Upper lobe of left lung (tissue), 4 donors: ENCODE measurements around the gene ACY1.

Source experiments
- POLR2A ChIP-seq, 4 donors: fragments of 450-650 bp; IDR thresholded peaks; one replicate each; pipeline ENCODE4 v1.5.1; 2016 to 2017; ENCODE audit warnings: antibody characterized with exemption in 4 of 4, mild to moderate bottlenecking in 2 of 4
- POLR2AphosphoS5 ChIP-seq, 2 donors: sonication (generic); formaldehyde crosslinking; IDR thresholded peaks; one replicate each; pipeline ENCODE4 v1.5.1; 2017; ENCODE audit warnings: antibody characterized with exemption in 2 of 2
- TF ChIP-seq, protein P1 (sequence below), 6 experiments: fragments of 450-650 bp in 4 of 6; fragments of 200-600 bp in 2 of 6; sonication (generic) in 2 of 6; IDR thresholded peaks; one replicate each; pipeline ENCODE4 v1.5.1; 2016 to 2019; ENCODE audit warnings: antibody characterized with exemption in 6 of 6

DNA sequence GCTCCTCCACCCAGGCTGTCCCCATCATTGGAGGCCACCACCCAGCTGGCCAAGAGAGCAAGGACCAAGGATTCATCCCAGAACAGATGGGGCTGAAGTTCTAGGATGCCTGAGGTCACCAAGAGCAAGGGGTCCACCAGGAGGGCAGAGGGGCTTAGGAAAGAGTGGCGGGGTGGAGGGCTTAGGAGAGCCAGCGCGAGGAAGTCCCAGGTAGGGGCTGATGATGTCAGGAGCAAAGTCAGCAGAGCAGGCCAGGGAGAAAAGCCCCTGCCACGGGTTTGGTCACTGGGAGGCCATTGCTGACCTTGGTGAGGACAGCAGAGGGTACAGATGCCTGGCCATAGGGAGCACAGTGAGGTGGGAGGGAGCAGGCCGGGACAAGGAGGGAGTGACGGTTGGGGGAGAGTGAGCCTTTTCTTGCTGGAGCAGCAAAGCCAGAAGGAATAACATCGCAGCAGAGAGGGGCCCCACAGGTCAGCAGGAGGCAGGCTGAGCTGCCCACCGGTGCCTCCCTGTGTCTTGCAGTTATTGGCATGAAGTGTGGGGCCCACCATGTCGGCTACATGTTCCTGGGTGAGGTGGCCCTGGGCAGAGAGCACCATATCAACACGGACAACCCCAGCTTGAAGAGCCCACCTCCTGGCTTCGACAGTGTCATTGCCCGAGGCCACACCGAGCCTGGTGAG is 36.0 kb upstream of the ACY1 start:
- TF ChIP-seq, protein P1, sequence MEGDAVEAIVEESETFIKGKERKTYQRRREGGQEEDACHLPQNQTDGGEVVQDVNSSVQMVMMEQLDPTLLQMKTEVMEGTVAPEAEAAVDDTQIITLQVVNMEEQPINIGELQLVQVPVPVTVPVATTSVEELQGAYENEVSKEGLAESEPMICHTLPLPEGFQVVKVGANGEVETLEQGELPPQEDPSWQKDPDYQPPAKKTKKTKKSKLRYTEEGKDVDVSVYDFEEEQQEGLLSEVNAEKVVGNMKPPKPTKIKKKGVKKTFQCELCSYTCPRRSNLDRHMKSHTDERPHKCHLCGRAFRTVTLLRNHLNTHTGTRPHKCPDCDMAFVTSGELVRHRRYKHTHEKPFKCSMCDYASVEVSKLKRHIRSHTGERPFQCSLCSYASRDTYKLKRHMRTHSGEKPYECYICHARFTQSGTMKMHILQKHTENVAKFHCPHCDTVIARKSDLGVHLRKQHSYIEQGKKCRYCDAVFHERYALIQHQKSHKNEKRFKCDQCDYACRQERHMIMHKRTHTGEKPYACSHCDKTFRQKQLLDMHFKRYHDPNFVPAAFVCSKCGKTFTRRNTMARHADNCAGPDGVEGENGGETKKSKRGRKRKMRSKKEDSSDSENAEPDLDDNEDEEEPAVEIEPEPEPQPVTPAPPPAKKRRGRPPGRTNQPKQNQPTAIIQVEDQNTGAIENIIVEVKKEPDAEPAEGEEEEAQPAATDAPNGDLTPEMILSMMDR (IDR thresholded peaks at IDR 0.05): no peak
- TF ChIP-seq POLR2AphosphoS5 (IDR thresholded peaks at IDR 0.05): no peak
- TF ChIP-seq POLR2A (IDR thresholded peaks at IDR 0.05): no peak
